SU-DHL-6 (cell line): ENCODE data around the gene ARHGEF39.

Source experiments
- EZH2phosphoT487 ChIP-seq: fragments of 200-600 bp; sonication (generic), shearing (Covaris generic); conservative IDR thresholded peaks from 2 replicates; pipeline ENCODE4 v1.6.1; 2018; ENCODE audit warnings: mild to moderate bottlenecking, antibody characterized with exemption, low read length, moderate library complexity, mixed read lengths
- TF ChIP-seq, protein P1 (sequence below): fragments of 200-600 bp; sonication (generic); IDR thresholded peaks from one replicate; pipeline ENCODE4 v1.5.1; 2017; ENCODE audit warnings: antibody characterized with exemption, mild to moderate bottlenecking, low read length, moderate library complexity; ENCODE audit not compliant: insufficient read depth, poor library complexity, severe bottlenecking

GRCh38 chr9:35682520-35683315, 17.7 kb upstream of the ARHGEF39 start:
- TF ChIP-seq, protein P1, sequence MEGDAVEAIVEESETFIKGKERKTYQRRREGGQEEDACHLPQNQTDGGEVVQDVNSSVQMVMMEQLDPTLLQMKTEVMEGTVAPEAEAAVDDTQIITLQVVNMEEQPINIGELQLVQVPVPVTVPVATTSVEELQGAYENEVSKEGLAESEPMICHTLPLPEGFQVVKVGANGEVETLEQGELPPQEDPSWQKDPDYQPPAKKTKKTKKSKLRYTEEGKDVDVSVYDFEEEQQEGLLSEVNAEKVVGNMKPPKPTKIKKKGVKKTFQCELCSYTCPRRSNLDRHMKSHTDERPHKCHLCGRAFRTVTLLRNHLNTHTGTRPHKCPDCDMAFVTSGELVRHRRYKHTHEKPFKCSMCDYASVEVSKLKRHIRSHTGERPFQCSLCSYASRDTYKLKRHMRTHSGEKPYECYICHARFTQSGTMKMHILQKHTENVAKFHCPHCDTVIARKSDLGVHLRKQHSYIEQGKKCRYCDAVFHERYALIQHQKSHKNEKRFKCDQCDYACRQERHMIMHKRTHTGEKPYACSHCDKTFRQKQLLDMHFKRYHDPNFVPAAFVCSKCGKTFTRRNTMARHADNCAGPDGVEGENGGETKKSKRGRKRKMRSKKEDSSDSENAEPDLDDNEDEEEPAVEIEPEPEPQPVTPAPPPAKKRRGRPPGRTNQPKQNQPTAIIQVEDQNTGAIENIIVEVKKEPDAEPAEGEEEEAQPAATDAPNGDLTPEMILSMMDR, result no peak
- no peak for TF ChIP-seq EZH2phosphoT487
